WTC11 (cell line): ENCODE data around the gene SSBP2. TPM values are rescaled to one million over a fixed set of nuclear protein-coding genes. Genes with fewer than 3 reads are reported as not detected.

Source experiments
- ATAC-seq: fragments of 200-7000 bp; cut with Tn5 transposase; 2 replicates; pipeline ENCODE4 v1.10.0; 2021; ENCODE audit warnings: mild to moderate bottlenecking, moderate library complexity
- CTCF ChIA-PET: fragments of 300-600 bp; sonication (Branson Sonifier 250); formaldehyde crosslinking; loops from one replicate; lab custom pipeline; 2021; ENCODE audit warnings: antibody characterized with exemption; lab: Charles Lee
- POLR2A ChIA-PET: fragments of 350-600 bp; sonication (Branson Sonifier 250); formaldehyde crosslinking; loops from one replicate; lab custom pipeline; 2021; ENCODE audit warnings: antibody characterized with exemption; lab: Charles Lee
- DNase-seq: peaks from one replicate; pipeline ENCODE4 v3.0.0; 2021; ENCODE audit warnings: low spot score
- H3K27ac Mint-ChIP-seq: 2 replicates; pipeline ENCODE4 v1.8.0; 2021; ENCODE audit warnings: mixed read lengths
- H3K27me3 Mint-ChIP-seq: 2 replicates; pipeline ENCODE4 v1.8.0; 2021; ENCODE audit warnings: low read depth, mild to moderate bottlenecking, moderate library complexity, mixed read lengths
- H3K36me3 Mint-ChIP-seq: 2 replicates; pipeline ENCODE4 v1.8.0; 2021; ENCODE audit warnings: mixed read lengths
- H3K4me1 Mint-ChIP-seq: 2 replicates; pipeline ENCODE4 v1.8.0; 2022; ENCODE audit warnings: mixed read lengths
- H3K4me3 Mint-ChIP-seq: 2 replicates; pipeline ENCODE4 v1.8.0; 2021; ENCODE audit warnings: mild to moderate bottlenecking, moderate library complexity, mixed read lengths
- H3K9me3 Mint-ChIP-seq: 2 replicates; pipeline ENCODE4 v1.8.0; 2021; ENCODE audit warnings: mixed read lengths
- ATF2 ChIP-seq: sonication (generic); formaldehyde crosslinking; IDR thresholded peaks from 2 replicates; pipeline ENCODE4 v1.8.1; 2022; ENCODE audit warnings: low read depth, missing genetic modification reagents, borderline replicate concordance
- CREB1 ChIP-seq: sonication (generic); formaldehyde crosslinking; IDR thresholded peaks from 2 replicates; pipeline ENCODE4 v1.8.0; 2023; ENCODE audit warnings: mild to moderate bottlenecking, missing genetic modification reagents
- E2F1 ChIP-seq: sonication (generic); formaldehyde crosslinking; IDR thresholded peaks from 2 replicates; pipeline ENCODE4 v1.8.0; 2022; ENCODE audit warnings: mild to moderate bottlenecking, missing genetic modification reagents
- ERG ChIP-seq: fragments of 250-450 bp; sonication (Bioruptor Pico); IDR thresholded peaks from 2 replicates; pipeline ENCODE4 v1.8.0; 2021; ENCODE audit warnings: mild to moderate bottlenecking
- ESRRA ChIP-seq: sonication (generic); formaldehyde crosslinking; IDR thresholded peaks from 2 replicates; pipeline ENCODE4 v1.8.1; 2022; ENCODE audit warnings: mild to moderate bottlenecking, missing genetic modification reagents, borderline replicate concordance
- ETV6 ChIP-seq: sonication (generic); formaldehyde crosslinking; IDR thresholded peaks from 2 replicates; pipeline ENCODE4 v1.8.1; 2022; ENCODE audit warnings: mild to moderate bottlenecking, missing genetic modification reagents
- FOXK1 ChIP-seq: sonication (generic); formaldehyde crosslinking; IDR thresholded peaks from 2 replicates; pipeline ENCODE4 v1.8.0; 2022; ENCODE audit warnings: mild to moderate bottlenecking, moderate library complexity, missing genetic modification reagents
- GTF2I ChIP-seq: fragments of 250-450 bp; sonication (Bioruptor Pico); conservative IDR thresholded peaks from 2 replicates; pipeline ENCODE4 v1.4.0; 2021; ENCODE audit warnings: mild to moderate bottlenecking
- KAT7 ChIP-seq: sonication (generic); formaldehyde crosslinking; IDR thresholded peaks from 2 replicates; pipeline ENCODE4 v1.8.1; 2023; ENCODE audit warnings: missing genetic modification reagents, mild to moderate bottlenecking, borderline replicate concordance
- MYBL2 ChIP-seq: sonication (generic); formaldehyde crosslinking; IDR thresholded peaks from 2 replicates; pipeline ENCODE4 v1.8.1; 2023; ENCODE audit warnings: mild to moderate bottlenecking, moderate library complexity, missing genetic modification reagents
- NFATC4 ChIP-seq: fragments of 250-450 bp; sonication (Bioruptor Pico); IDR thresholded peaks from 2 replicates; pipeline ENCODE4 v1.9.0; 2021; ENCODE audit warnings: mild to moderate bottlenecking
- OVOL2 ChIP-seq: fragments of 250-450 bp; sonication (Bioruptor Pico); IDR thresholded peaks from 2 replicates; pipeline ENCODE4 v1.9.0; 2021; ENCODE audit warnings: mild to moderate bottlenecking, borderline replicate concordance
- SP1 ChIP-seq: sonication (generic); formaldehyde crosslinking; conservative IDR thresholded peaks from 2 replicates; pipeline ENCODE4 v1.8.1; 2022; ENCODE audit warnings: missing genetic modification reagents
- STAT6 ChIP-seq: sonication (generic); formaldehyde crosslinking; conservative IDR thresholded peaks from 2 replicates; pipeline ENCODE4 v1.8.1; 2023; ENCODE audit warnings: mild to moderate bottlenecking, low read depth, missing genetic modification reagents, moderate library complexity
- TP53 ChIP-seq: sonication (generic); formaldehyde crosslinking; IDR thresholded peaks from 2 replicates; pipeline ENCODE4 v1.8.1; 2023; ENCODE audit warnings: mild to moderate bottlenecking, missing genetic modification reagents
- ZNF138 ChIP-seq: sonication (generic); formaldehyde crosslinking; conservative IDR thresholded peaks from 2 replicates; pipeline ENCODE4 v1.8.1; 2022; ENCODE audit warnings: mild to moderate bottlenecking, moderate library complexity, missing genetic modification reagents
- ZNF219 ChIP-seq: sonication (generic); formaldehyde crosslinking; IDR thresholded peaks from 2 replicates; pipeline ENCODE4 v1.8.0; 2023; ENCODE audit warnings: missing genetic modification reagents, mild to moderate bottlenecking, borderline replicate concordance
- ZNF281 ChIP-seq: sonication (generic); formaldehyde crosslinking; IDR thresholded peaks from 2 replicates; pipeline ENCODE4 v1.8.0; 2023; ENCODE audit warnings: mild to moderate bottlenecking, missing genetic modification reagents
- ZNF396 ChIP-seq: fragments of 250-450 bp; sonication (Bioruptor Pico); IDR thresholded peaks from 2 replicates; pipeline ENCODE4 v1.8.0; 2021; ENCODE audit warnings: mild to moderate bottlenecking, moderate library complexity, borderline replicate concordance
- ZNF423 ChIP-seq: fragments of 250-450 bp; sonication (Bioruptor Pico); IDR thresholded peaks from 2 replicates; pipeline ENCODE4 v2.1.2; 2022; ENCODE audit warnings: mild to moderate bottlenecking, moderate library complexity
- ZNF512 ChIP-seq: sonication (generic); formaldehyde crosslinking; IDR thresholded peaks from 2 replicates; pipeline ENCODE4 v1.8.1; 2022; ENCODE audit warnings: missing genetic modification reagents, borderline replicate concordance
- total RNA-seq: library from RNA; stranded (reverse); gene quantifications from 3 replicates; pipeline ENCODE4 v1.2.3, GENCODE V29; 2021

SSBP2 gene
- total RNA-seq, 1 experiment from 2014 or later: 24.9 TPM

- H3K4me3 Mint-ChIP-seq: no peak overlapping the region
- no peaks in the 10 kb centered on the region for H3K36me3 Mint-ChIP-seq
- H3K9me3 Mint-ChIP-seq: no peaks in the 10 kb centered on the region
- H3K27ac Mint-ChIP-seq: no peak overlapping the region
- TF ChIP-seq E2F1 (CRISPR knock-in tag) (no peak), ESRRA (no peak), CREB1 (no peak), TP53 (CRISPR knock-in tag) (no peak), OVOL2 (CRISPR knock-in tag) (no peak), KAT7 (no peak), ZNF138 (CRISPR knock-in tag) (no peak)
- no peaks in the 10 kb centered on the region for H3K4me1 Mint-ChIP-seq
- DNase-seq: no peak
- H3K27me3 Mint-ChIP-seq: peaks cover 17% of the 10 kb centered on the region
- ChIA-PET CTCF (no interaction called here), POLR2A (no interaction called here)
- no peak for ATAC-seq
Measured at GRCh38 chr5:81388169-81388568, 362.7 kb downstream of the SSBP2 start.

- DNase-seq: no peak
- no peak for TF ChIP-seq ZNF396 (CRISPR knock-in tag)
- TF ChIP-seq ERG (CRISPR knock-in tag): no peak
- no peak for TF ChIP-seq ETV6
- no peak for TF ChIP-seq STAT6 (CRISPR knock-in tag)
- TF ChIP-seq KAT7: no peak
- no peak for TF ChIP-seq NFATC4 (CRISPR knock-in tag)
- no peak for TF ChIP-seq ATF2
- no peak for TF ChIP-seq ZNF138 (CRISPR knock-in tag)
- no peak for TF ChIP-seq ZNF219 (CRISPR knock-in tag)
- TF ChIP-seq MYBL2 (CRISPR knock-in tag): no peak
- TF ChIP-seq GTF2I: no peak
- no peak for TF ChIP-seq ZNF423 (CRISPR knock-in tag)
- TF ChIP-seq FOXK1 (CRISPR knock-in tag): no peak
- no peak for TF ChIP-seq ZNF281 (CRISPR knock-in tag)
- no peak for TF ChIP-seq SP1
- no peak for TF ChIP-seq CREB1
- no peak for TF ChIP-seq ZNF512 (CRISPR knock-in tag)
- Mint-ChIP-seq H3K27me3 (no peaks in the 10 kb centered on the region; the same call in 1 of the 2 replicates), H3K4me1 (no peaks in the 10 kb centered on the region), H3K36me3 (no peaks in the 10 kb centered on the region), H3K9me3 (no peaks in the 10 kb centered on the region), H3K4me3 (no peak overlapping the region), H3K27ac (no peak overlapping the region)
- CTCF ChIA-PET: no interaction called here
- ATAC-seq: no peak
- POLR2A ChIA-PET: no interaction called here
Measured at GRCh38 chr5:81383867-81384266, 367.0 kb downstream of the SSBP2 start.
